SKM-1 treated with dmso at 0.1 percent for 144 hours (cell line): ENCODE data around the gene LDLRAD4.
A peak's percentile ranks its signal among the peaks of the same experiment; 100 is the strongest.

Source experiments
- DNase-seq: peaks from one replicate; lab custom pipeline; 2025; ENCODE audit not compliant: unreplicated experiment; lab: John Stamatoyannopoulos, UW

LDLRAD4 gene

GRCh38 chr18:13558124-13558523 is 339.6 kb downstream of the LDLRAD4 start:
- peak; percentile 71 for DNase-seq

GRCh38 chr18:13558790-13559189 is 340.2 kb downstream of the LDLRAD4 start:
- no peak for DNase-seq

DNA sequence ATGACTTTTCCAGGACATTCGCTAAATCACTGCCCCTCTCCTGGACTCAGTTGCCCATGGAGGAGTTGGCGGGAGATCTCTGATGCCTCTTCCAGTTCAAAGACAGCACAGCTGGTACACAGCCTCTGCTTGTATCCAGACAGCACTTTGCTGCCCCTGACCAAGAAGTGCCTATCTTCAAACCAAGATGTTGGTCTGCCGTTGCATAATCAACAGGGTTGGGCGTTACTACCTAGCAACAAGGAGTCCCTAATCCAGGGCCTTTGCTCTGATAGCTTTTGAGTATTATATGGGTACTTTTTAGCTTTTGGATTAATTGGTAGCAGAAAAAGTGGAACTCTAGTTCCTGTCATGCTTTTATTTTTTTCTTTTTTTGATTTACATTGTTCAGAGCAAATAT is 341.2 kb downstream of the LDLRAD4 start:
- DNase-seq = no peak

DNA sequence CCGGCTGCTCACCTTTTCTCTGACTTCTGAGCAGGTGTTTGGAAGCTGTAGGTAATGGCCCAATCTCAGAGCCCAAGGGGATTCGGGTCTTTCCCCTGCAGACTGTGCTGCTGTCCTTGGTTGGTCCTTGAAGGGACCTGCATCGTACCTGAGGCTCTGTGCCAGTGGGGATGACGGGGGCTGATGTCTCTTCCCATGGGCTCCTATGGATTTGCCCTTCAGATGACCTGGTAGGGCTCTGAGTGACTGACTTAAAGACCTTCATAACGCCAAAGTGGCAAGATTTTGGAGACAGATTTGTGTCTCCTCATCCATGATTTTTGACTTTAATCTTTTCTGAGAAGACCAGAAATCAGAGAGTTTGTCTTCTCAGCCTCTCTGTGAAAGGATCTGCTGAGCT is 341.7 kb downstream of the LDLRAD4 start:
- no peak for DNase-seq

DNA sequence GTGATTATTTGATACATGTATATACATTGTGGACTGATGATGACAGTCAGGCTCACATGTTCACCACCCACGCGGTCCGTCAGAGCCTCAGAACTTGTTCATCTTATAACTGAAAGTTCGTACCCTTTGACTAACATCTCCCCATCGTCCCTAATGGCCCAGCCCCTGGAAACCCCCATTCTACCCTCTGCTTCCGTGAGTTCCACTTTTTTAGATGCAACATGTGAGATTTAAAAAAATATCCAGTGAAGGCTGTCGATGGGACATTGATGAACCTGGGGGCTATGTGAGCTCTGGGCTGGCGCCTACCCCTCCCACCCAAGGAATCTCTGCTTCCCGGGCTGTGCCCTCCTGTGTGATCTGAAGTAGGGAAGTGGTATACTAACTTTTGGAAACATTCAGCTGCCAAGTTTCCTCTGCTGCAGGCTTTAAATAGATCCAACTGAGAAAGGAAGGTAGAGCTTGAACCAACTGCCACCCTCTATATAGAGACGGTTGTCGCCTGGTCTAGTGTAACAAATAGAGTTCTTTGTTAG is 344.0 kb downstream of the LDLRAD4 start:
- no peak for DNase-seq

- no peak for DNase-seq
These were observed 344.8 kb downstream of the LDLRAD4 start for GRCh38 chr18:13563390-13563805.

DNA sequence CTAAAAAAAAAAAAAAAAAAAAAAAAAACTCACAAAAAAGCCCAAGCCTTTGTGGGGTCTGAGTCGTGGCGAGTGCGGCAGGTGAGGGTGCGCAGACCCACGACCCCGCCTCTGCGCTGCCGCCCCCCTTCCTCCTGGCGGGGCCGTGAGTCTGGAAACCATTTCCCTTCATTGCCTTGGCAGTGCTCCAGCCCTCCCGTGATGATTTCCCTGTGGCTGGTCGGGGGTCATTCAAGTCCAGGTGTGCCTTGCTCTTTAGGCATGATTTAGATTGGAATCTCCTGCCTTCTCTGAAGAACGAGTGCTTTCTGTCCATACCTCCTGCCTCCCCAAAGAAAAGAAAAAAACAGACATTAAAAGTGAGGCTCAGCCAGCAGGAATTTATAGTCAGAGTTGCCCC is 346.0 kb downstream of the LDLRAD4 start:
- DNase-seq = no peak

GRCh38 chr18:13565228-13565627 is 346.7 kb downstream of the LDLRAD4 start:
- DNase-seq = no peak

DNA sequence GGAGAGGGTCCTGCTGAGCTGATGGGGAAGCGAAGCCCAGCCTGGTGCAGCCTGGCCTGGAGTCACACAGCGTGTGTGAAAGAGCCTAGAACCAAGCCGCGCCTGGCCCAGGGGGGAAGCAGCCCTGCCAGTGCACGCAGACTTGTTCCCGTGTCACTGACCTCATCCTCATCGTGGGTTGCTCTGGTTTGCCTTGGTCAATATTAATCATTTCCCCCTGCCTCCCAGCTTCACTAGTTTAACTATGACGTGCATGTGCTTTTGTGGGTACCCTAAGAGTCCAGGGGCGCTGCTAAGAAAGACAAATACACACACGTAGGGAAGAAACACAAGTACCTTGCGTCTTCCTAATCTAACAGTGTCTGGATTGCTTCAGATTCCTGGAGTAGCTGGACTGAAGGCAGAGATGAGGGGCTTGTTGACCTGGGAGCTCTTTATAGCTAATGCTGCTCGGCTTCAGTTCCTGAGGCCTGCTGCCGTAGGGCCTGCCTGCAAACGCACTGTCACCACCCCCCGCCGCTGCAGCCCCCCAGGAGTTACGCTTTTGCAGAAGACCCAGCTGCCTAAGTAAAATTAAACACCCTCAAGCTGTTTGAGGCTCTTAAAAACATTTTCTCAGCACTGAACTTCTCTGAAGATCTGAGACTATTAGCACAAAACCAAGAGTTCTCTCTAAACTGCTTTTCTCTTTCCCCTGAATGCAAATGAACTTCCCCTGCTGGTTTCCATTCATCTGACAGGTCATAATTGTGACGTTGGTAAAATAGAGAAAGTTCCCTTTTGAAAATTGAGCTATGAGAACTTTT is 348.6 kb downstream of the LDLRAD4 start:
- DNase-seq = no peak

DNA sequence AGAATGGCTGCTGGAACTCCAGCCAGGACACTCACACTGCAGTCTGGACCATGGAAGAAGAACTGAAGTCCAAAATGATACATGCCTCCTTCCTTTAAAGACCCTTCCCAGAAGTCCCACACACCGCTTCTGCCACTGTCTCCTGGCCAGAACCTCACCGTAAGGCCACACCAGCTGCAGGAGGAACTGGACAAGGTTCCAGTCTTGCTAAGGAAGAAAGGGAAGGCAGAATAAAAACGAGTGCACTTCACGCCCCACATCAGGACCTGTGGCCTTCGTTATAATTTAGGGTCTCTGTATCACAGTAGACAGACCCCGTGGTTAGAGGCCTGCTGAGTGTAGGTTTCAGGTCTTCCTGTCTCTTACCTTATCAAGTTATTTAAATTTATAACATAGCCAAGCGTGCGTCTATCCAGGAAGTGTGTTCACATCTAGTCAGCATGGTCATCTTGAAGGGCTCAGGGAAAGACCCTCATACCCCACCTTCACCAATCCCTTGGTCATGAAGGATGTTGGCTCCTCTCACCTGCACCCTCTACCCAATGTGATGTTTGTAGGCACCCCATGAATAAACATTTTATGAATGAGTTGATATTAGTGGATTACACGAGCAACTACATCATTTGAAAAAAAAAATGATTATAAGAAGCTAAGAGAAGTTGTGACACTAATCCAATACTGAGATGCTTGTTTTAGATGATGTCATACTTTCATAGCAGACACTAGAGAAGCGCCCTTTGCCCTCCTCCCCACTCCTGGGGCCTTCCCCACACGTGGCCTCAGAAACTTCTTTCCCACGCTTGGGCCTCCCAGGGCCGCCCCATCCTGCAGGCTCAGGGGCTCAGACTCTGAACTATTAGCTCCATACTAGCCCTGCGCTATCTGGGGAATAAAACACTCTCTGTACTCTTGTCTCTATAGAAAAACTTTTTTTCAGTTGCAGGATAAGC is 350.2 kb downstream of the LDLRAD4 start:
- DNase-seq = no peak

- no peak for DNase-seq
These were observed 351.7 kb downstream of the LDLRAD4 start for GRCh38 chr18:13570216-13570615.

DNA sequence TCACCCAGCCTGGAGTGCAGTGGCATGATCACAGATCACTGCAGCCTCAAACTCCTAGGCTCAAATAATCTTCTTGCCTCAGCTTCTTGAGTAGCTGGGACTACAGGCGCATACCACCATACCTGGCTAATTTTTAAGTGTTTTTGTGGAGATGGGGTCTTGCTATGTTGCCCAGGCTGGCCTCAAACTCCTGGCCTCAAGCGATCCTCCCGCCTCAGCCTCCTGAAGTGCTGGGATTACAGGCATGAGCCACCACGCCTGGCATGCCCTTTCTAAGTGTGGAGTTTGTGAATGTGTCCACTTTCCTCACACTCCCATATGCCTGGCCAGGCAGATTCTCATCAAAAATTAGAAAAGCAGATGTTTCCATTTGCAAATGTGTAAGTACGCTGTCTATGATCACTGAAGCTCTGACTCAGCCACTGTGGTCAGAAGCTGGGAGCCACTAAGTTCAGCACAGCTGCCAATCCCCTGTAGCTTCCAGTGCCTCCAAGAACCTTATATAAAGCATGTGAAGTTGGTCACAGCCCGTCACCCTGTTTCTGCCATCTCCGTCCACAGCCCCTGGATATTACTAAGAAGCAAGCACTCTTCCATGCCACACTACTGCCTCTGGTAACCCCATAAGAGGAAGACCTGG is 352.4 kb downstream of the LDLRAD4 start:
- no peak for DNase-seq

DNA sequence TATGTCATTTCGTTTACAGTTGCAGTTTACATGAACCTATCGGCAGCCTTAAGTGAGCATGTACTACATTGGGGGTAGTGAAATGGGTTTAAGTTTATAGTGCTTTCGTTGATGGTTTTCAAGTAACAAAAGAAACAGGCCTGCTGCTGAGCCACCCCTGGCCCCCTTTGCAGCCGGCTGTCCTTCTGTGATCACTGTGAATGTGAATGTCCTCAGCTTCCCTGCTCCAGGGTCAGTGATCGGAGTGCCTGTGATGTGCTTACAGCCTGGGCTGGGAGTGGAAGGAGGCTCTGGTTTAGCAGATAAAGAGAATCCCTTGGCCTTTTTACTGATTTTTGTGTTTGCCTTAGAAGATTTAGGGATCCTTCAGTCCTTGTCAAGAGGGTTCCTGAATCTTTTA is 353.6 kb downstream of the LDLRAD4 start:
- DNase-seq = no peak

GRCh38 chr18:13572721-13573120 is 354.2 kb downstream of the LDLRAD4 start:
- no peak for DNase-seq

DNA sequence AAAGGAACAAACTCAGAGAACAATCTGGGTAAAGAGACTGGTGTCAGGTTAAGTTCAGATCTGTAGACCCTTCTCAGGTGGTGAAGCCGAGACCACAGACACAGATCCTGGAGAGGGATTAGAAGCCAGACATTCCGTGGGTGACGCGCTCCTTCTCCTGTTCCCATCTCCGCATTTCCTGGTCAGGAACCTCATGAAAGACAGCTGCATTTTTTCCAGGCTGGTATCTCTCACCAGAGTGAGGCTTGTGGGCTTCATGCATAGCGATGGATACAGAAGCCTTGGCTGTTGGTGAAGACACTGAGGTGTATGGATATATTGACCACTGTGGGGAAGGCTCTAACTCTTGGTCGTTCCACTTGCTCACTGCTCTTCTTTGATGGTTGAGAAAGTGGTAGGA is 355.2 kb downstream of the LDLRAD4 start:
- DNase-seq = no peak

- DNase-seq = no peak
These were observed 355.8 kb downstream of the LDLRAD4 start for GRCh38 chr18:13574355-13574754.

- DNase-seq = no peak
These were observed 356.2 kb downstream of the LDLRAD4 start for GRCh38 chr18:13574761-13575160.

DNA sequence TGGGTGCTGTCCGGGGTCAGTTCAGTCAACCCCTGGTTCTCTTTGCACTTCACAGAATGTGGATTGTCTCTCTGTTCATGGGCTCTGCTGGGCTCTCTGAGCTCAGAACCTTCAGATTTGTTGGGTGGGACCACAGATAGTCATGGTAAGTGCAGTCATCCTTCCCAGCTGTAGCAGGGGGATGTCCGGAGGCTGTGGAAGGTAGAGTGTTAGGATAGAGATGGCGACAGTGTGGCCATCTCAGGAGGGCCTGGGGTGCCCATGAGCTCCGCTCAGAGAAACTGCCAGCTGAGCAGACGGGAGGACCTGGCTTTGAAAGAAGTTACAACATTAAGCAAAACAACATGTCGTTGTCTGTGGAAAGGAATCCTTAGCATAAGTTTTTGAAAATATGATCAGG is 358.0 kb downstream of the LDLRAD4 start:
- DNase-seq = no peak

DNA sequence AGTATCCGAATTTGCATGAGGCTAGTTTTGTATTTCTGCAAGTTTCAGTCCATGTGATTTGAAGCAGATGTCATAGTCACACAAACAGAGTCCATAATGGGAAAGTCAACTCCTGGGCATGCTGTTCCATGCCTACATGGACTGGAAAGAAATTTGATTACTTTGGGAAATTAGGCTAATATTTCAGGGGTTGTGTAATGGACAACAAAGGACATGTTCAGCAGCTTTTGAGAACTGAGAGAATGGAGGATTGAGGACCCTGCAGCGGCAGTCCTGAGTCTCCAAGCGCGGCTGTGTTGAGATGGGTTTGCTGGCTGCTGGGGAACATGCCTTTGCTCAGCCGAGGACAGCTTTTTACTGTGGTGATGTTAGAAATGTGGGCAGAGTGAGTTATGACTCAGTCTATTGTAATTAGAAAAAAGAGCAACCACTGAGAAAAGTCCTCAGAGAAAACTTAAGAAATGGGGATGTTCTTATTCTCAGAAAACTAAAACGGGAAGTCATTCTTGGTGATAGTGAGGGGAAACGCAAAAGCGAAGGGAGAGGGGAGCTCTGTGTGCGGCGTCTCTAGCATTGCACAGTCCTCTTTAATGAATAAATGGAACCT is 358.6 kb downstream of the LDLRAD4 start:
- DNase-seq = peak; percentile 87

DNA sequence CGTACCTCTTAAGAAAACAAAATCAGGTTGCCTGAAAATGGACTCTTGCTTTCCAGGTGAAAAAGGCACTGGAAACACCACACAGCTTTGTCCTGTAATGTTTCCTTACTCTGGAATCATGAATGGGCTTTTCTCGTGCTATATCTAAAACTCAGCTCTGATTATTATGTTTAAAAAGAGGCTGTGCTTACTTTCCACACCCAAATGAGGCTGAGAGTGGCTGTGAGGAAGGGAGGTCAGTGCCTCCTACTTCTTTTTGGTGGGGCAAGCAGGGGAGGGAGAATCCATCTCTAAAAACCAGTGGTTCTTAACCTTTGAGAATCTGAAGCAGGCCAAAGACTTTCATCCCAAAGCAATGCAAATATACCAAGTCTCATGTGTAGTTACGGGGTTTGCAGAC is 359.2 kb downstream of the LDLRAD4 start:
- no peak for DNase-seq

- no peak for DNase-seq
These were observed 359.8 kb downstream of the LDLRAD4 start for GRCh38 chr18:13578400-13578799.
